Vagina (tissue), 2 donors: Measurements from ENCODE around the gene HOXA5.

Experiments
- CTCF ChIP-seq, 3 experiments: fragments of 450-650 bp in 2 of 3; fragments of 200-600 bp in 1 of 3; sonication (generic) in 1 of 3; IDR thresholded peaks; one replicate each; pipeline ENCODE4 v1.5.1; 2017 to 2019; ENCODE audit warnings: antibody characterized with exemption in 3 of 3, mild to moderate bottlenecking in 2 of 3, moderate library complexity in 2 of 3
- POLR2A ChIP-seq, 2 donors: fragments of 450-650 bp; IDR thresholded peaks; one replicate each; pipeline ENCODE4 v1.6.1; 2017; ENCODE audit warnings: antibody characterized with exemption in 2 of 2, mild to moderate bottlenecking in 2 of 2, moderate library complexity in 2 of 2

- no peak for TF ChIP-seq CTCF (IDR thresholded peaks at IDR 0.05)
- no peak for TF ChIP-seq POLR2A (IDR thresholded peaks at IDR 0.05)
Observed at GRCh38 chr7:27151341-27151930, 8.0 kb upstream of the HOXA5 start.
